PC-9 (cell line): ENCODE results near the gene STX5. TPM values are rescaled to one million over a fixed set of nuclear protein-coding genes. Genes with fewer than 3 reads are reported as not detected.

Source experiments
- BruUV-seq: library from RNA; stranded (reverse); fragments of 400-500 nt; replicated peaks from 2 replicates; lab custom pipeline; 2021; lab: Mats Ljungman, UMichigan
- CTCF ChIA-PET: fragments of 300-600 bp; sonication (Branson Sonifier 250); formaldehyde crosslinking; loops from one replicate; lab custom pipeline; 2022; ENCODE audit warnings: antibody characterized with exemption; lab: Charles Lee
- POLR2A ChIA-PET: fragments of 300-600 bp; sonication (Branson Sonifier 250); formaldehyde crosslinking; loops from one replicate; lab custom pipeline; 2022; ENCODE audit warnings: antibody characterized with exemption; ENCODE audit not compliant: unreplicated experiment; lab: Charles Lee
- DNase-seq, 2 experiments: peaks; one replicate each; pipeline versions ENCODE4 v3.0.0 to v3.0.0-alpha.2; 2015 to 2022; ENCODE audit warnings: mixed read lengths in 1 of 2
- H2AFZ ChIP-seq: fragments of 200-600 bp; sonication (generic); 2 replicates; pipeline ENCODE4 v1.8.1; 2017; ENCODE audit warnings: antibody characterized with exemption
- H3F3A ChIP-seq: fragments of 200-600 bp; sonication (generic); 2 replicates; pipeline ENCODE4 v1.8.1; 2017; ENCODE audit warnings: antibody characterized with exemption, mild to moderate bottlenecking, low read depth; ENCODE audit not compliant: insufficient read depth
- H3K27ac ChIP-seq: fragments of 200-600 bp; sonication (generic); 2 replicates; pipeline ENCODE4 v1.6.1; 2016; ENCODE audit warnings: mixed run types
- H3K27me3 ChIP-seq: fragments of 200-600 bp; sonication (generic); 2 replicates; pipeline ENCODE4 v1.6.1; 2016; ENCODE audit warnings: low read depth, mixed run types; ENCODE audit not compliant: insufficient read depth
- H3K36me3 ChIP-seq: fragments of 200-600 bp; sonication (generic); 2 replicates; pipeline ENCODE4 v1.6.1; 2016; ENCODE audit warnings: low read depth, mixed run types
- H3K4me1 ChIP-seq: fragments of 200-600 bp; sonication (generic); replicated peaks from 2 replicates; pipeline ENCODE4 v1.6.1; 2016; ENCODE audit warnings: mixed run types; ENCODE audit not compliant: insufficient read depth
- H3K4me2 ChIP-seq: fragments of 200-600 bp; sonication (generic); 2 replicates; pipeline ENCODE4 v1.6.1; 2017; ENCODE audit warnings: mixed run types
- H3K4me3 ChIP-seq: fragments of 200-600 bp; sonication (generic); 2 replicates; pipeline ENCODE4 v1.6.1; 2016; ENCODE audit warnings: mixed run types
- H3K79me2 ChIP-seq: fragments of 200-600 bp; sonication (generic); 2 replicates; pipeline ENCODE4 v1.6.1; 2017; ENCODE audit warnings: low read depth, mixed run types
- H3K9me2 ChIP-seq: fragments of 200-600 bp; sonication (generic); 2 replicates; pipeline ENCODE4 v1.8.1; 2017; ENCODE audit warnings: mild to moderate bottlenecking; ENCODE audit not compliant: insufficient read depth
- H3K9me3 ChIP-seq: fragments of 200-600 bp; sonication (generic); 2 replicates; pipeline ENCODE4 v1.8.1; 2016; ENCODE audit warnings: low read depth; ENCODE audit not compliant: insufficient read depth
- H4K20me1 ChIP-seq: fragments of 200-600 bp; sonication (generic); 2 replicates; pipeline ENCODE4 v1.8.1; 2017; ENCODE audit not compliant: insufficient read depth
- EZH2 ChIP-seq: fragments of 200-600 bp; sonication (generic); IDR thresholded peaks from 2 replicates; pipeline ENCODE4 v1.8.0; 2017; ENCODE audit warnings: antibody characterized with exemption, low read depth
- intact Hi-C: fragments of 100-400 bp; cut with micrococcal nuclease; formaldehyde crosslinking; loops from one replicate; pipeline ENCODE4 v1.10.0; 2022; ENCODE audit not compliant: unreplicated experiment
- total RNA-seq: library from RNA; stranded (reverse); gene quantifications from 2 replicates; pipeline ENCODE4 v1.2.3, GENCODE V29; 2021
- TF ChIP-seq, protein P1 (sequence below): fragments of 200-600 bp; sonication (generic); conservative IDR thresholded peaks from 2 replicates; pipeline ENCODE4 v1.6.1; 2017; ENCODE audit warnings: mixed run types, antibody characterized with exemption, mild to moderate bottlenecking, moderate library complexity

Gene STX5
- total RNA-seq, 1 experiment from 2014 or later: 65.8 TPM

DNA sequence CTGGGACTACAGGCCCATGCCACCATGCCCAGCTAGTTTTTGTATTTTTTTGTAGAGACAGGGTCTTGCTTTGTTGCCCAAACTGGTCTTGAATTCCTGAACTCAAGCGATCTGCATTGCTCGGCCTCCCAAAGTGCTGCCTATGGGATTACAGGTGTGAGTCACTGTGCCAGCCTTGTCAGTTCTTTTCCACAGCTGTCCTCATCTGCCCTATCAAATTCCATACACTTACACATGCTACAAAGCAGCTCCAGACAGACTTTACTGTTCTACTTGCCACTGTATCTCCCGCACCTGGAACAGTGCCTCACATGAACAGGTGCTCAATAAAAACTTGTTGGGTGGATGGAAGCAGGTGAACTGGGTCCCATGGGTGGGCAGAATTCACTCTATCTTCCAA is 8.2 kb downstream of the STX5 start:
- Histone ChIP-seq H3K4me1 (no peaks in the 10 kb centered on the region), H4K20me1 (peaks cover 15% of the 10 kb centered on the region; the same call in 1 of the 2 replicates), H3F3A (peaks cover 23% of the 10 kb centered on the region; the same call in 1 of the 2 replicates), H3K9me2 (no peaks in the 10 kb centered on the region), H3K9me3 (no peaks in the 10 kb centered on the region), H3K27ac (no peak overlapping the region), H3K36me3 (peaks cover 62% of the 10 kb centered on the region), H3K27me3 (no peaks in the 10 kb centered on the region), H2AFZ (no peak overlapping the region), H3K79me2 (peaks cover 18% of the 10 kb centered on the region), H3K4me2 (no peak overlapping the region), H3K4me3 (no peak overlapping the region)
- POLR2A ChIA-PET: no interaction called here
- intact Hi-C loops: no loop called here
- BruUV-seq: no TSS peak
- no peak for TF ChIP-seq EZH2
- TF ChIP-seq, protein P1, sequence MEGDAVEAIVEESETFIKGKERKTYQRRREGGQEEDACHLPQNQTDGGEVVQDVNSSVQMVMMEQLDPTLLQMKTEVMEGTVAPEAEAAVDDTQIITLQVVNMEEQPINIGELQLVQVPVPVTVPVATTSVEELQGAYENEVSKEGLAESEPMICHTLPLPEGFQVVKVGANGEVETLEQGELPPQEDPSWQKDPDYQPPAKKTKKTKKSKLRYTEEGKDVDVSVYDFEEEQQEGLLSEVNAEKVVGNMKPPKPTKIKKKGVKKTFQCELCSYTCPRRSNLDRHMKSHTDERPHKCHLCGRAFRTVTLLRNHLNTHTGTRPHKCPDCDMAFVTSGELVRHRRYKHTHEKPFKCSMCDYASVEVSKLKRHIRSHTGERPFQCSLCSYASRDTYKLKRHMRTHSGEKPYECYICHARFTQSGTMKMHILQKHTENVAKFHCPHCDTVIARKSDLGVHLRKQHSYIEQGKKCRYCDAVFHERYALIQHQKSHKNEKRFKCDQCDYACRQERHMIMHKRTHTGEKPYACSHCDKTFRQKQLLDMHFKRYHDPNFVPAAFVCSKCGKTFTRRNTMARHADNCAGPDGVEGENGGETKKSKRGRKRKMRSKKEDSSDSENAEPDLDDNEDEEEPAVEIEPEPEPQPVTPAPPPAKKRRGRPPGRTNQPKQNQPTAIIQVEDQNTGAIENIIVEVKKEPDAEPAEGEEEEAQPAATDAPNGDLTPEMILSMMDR: no peak
- CTCF ChIA-PET: no interaction called here
- peak in 1 of 2 experiments; percentile 22 for DNase-seq

DNA sequence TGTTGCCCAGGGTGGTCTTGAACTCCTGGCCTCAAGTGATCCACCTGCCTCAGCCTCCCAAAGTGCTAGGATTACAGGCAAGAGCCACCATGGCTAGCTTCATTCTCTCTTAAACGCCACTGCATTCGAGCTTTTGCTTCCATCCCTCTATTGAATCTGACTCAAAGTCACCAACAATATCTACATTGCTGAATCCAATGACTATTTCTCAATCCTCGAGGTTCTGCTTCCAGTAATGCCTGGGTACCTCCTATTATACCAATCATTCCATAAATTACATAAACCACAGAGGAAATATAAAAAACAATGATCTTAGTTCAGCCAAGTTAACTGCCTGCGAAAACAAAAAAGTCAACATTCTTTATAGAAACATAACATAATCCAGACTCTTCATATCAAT is 14.7 kb downstream of the STX5 start:
- Histone ChIP-seq H4K20me1 (no peaks in the 10 kb centered on the region), H3K4me2 (no peak overlapping the region), H3K27ac (no peak overlapping the region), H2AFZ (no peak overlapping the region), H3K27me3 (no peaks in the 10 kb centered on the region), H3F3A (peaks cover 31% of the 10 kb centered on the region), H3K9me3 (no peaks in the 10 kb centered on the region), H3K79me2 (no peaks in the 10 kb centered on the region), H3K36me3 (peaks cover 21% of the 10 kb centered on the region; the same call in 1 of the 2 replicates), H3K9me2 (no peaks in the 10 kb centered on the region), H3K4me3 (no peak overlapping the region), H3K4me1 (no peaks in the 10 kb centered on the region)
- no peak for DNase-seq
- BruUV-seq: no TSS peak
- TF ChIP-seq EZH2: no peak
- TF ChIP-seq, protein P1: no peak
- POLR2A ChIA-PET: interaction anchor here (0.6 kb wide), 1 partner anchor 1944 kb away, joined by 3 read pairs; no protein-coding TSS in a partner anchor
- CTCF ChIA-PET: no interaction called here
- intact Hi-C loops: no loop called here

DNA sequence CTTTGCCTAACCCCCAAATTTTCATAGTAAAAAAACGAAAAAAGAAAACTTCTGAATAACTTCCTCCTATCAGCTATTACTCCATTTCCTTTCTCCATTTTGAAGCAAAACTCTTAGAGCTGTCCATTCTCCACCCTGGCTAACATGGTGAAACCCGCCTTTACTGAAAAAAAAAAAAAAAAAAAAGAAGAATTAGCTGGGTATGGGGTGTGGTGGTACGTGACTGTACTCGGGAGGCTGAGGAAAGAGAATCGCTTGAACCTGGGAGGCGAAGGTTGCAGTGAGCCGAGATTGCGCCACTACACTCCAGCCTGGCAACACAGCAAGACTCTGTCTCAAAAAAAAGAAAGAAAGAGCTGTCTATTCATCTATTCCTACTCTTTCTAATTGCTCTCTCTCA is 15.3 kb downstream of the STX5 start:
- no TSS peak for BruUV-seq

More for the DNA sequence above, 15.3 kb downstream of the STX5 start:
- CTCF ChIA-PET: no interaction called here
- H3K27ac ChIP-seq: no peak overlapping the region
- no peaks in the 10 kb centered on the region for H3K9me3 ChIP-seq
- TF ChIP-seq EZH2: no peak
- TF ChIP-seq, protein P1: no peak
- no peaks in the 10 kb centered on the region for H4K20me1 ChIP-seq
- no peaks in the 10 kb centered on the region for H3K79me2 ChIP-seq
- no peak overlapping the region for H3K4me2 ChIP-seq
- POLR2A ChIA-PET: interaction anchor here (0.6 kb wide), 3 partner anchors 195 to 1945 kb away, joined by 3 to 10 read pairs (median 4); partner anchors contain the start of genes B3GAT3 and ZFTA
- H3K27me3 ChIP-seq: no peaks in the 10 kb centered on the region
- peaks cover 21% of the 10 kb centered on the region; the same call in 1 of the 2 replicates for H3K36me3 ChIP-seq
- no peak overlapping the region for H3K4me3 ChIP-seq
- intact Hi-C loops: no loop called here
- H3F3A ChIP-seq: peaks cover 36% of the 10 kb centered on the region
- H3K4me1 ChIP-seq: no peaks in the 10 kb centered on the region
- no peak for DNase-seq
- no peak overlapping the region for H2AFZ ChIP-seq
- H3K9me2 ChIP-seq: no peaks in the 10 kb centered on the region
